ENCODE data around the gene PHC2.

DNA sequence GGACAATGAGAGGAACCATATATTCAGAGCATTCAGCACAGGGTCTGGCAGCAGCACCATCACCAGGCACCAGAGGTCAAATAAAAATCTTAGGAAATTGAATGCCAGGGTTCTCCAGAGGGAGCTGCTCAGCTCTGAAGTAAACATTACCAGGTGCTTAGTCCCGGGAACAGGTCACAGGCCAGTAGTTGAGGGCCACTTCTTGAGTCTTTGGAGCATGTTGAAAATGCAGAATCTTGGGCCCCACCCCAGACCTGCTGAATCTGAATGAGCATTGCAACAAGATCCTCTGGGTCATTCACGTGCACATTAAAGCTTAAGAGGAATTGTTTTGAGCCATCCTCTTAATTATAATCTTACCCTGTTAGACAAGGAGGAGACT, 33.8 kb downstream of the PHC2 start:
- TF ChIP-seq CTCF (tag by site-specific recombination; IDR thresholded peaks at IDR 0.05), result no peak
- TF ChIP-seq ZNF600 (tag by site-specific recombination; IDR thresholded peaks at IDR 0.05), result no peak
